Measurements from ENCODE around the gene KLF3.
"Not testable (repeated sequence)": the region's sequence is repeated elsewhere in the genome, so short reads cannot be mapped to it uniquely, and the experiment has no call there.

Gene KLF3

GRCh38 chr4:38663801-38664705 lies at the start of gene KLF3:
KLF3 (plus strand) TSS chr4:38664199; CDS start chr4:38680626, 16,427 bp downstream.
- DNase-seq (ENCODE audit: low read depth), result peak; percentile 90

GRCh38 chr4:38614231-38614630 lies 49.8 kb upstream of the KLF3 start:
- DNase-seq (ENCODE audit: low read depth), result no peak

GRCh38 chr4:38615847-38616246 lies 48.2 kb upstream of the KLF3 start:
- DNase-seq (ENCODE audit: low read depth), result no peak

GRCh38 chr4:38618505-38618904 lies 45.5 kb upstream of the KLF3 start:
- DNase-seq (ENCODE audit: low read depth), result no peak

DNA sequence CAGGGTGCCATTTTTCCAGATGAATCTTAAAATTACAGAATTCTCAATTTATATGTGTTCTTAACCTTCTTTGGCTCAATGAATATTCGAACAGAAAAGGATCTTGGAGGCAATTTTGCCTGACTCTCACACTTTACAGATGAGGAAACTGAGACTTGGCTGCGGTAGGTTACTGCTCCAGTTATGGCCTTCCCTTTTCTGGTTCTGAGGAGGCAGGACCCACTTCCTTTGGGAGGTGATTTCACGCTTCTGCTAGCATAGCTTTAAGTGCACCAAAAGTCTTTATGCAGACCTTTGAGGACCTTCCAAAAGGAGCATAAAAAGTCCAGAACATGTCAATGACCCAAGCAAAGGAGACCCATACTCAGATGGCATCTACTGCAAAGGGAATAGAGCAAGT lies 44.7 kb upstream of the KLF3 start:
- no peak for DNase-seq (ENCODE audit: low read depth)

- no peak for DNase-seq (ENCODE audit: low read depth)
Measured at GRCh38 chr4:38620065-38620464, 43.9 kb upstream of the KLF3 start.

DNA sequence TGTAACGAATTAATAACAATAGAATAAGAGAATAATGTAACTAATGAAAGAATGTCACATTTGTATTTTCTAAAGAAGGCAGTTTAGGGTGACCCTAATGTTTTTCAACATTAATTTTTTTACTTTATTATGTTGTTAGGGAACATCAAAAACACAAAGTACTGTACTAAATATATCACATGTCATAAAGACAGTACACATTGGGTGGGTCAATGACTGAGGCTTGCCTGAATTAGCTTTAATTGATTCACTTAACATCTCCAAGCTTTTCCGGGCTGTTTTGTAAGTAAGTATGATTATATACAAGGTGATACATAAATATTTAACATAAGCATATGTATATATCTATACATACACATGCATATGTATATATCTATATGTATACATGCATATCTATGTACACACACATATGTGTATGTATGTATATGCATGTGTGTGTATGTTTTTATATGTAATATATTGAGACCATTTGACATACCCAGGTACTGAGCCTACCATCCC lies 43.4 kb upstream of the KLF3 start:
- no peak for DNase-seq (ENCODE audit: low read depth)

DNA sequence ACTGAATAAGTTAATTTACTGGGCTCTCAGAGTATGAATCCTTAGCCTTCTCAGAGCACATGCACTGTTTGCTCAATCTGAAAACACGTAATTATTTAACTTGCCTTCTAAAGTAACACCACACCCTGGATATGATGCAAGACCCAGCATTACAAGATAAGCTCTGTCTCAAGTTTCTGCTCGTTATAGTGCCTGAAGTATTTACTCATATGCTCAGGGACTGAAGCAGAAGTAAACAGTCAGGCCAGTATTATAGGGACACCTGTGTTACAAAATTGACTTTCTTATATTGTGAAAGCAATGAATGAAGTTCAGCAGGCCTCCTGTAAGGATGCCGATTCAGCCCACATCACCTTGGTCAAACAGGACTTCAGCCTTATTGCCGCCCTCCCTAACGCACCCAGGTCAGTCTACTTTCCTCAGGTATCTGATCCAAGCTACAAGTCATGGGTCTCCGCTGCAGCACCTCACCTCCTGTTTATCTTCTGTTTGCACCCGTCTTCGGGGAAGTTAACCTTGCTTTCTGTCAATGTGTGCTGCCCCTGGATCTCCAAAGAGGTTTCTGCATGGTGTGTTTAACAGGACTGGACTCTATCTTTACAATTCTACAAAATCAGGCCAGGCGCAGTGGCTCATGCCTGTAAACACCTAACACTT lies 42.8 kb upstream of the KLF3 start:
- DNase-seq (ENCODE audit: low read depth), result peak; percentile 95

DNA sequence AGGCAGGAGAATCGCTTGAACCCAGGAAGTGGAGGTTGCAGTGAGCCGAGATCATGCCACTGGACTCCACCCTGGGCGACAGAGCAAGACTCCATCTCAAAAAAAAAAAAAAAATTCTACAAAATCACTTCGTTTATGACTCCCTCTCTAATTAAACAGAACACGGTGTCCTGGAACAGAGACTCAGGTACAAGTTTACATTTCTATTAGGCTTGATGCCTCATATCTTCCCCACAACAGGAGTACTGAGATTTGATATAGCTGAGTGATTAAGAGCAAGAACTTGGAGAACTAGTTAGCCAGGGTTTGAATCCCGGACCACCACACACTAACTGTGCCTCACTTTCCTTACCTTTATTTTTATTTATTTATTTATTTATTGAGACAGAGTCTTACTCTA lies 42.2 kb upstream of the KLF3 start:
- DNase-seq (ENCODE audit: low read depth), result no peak

DNA sequence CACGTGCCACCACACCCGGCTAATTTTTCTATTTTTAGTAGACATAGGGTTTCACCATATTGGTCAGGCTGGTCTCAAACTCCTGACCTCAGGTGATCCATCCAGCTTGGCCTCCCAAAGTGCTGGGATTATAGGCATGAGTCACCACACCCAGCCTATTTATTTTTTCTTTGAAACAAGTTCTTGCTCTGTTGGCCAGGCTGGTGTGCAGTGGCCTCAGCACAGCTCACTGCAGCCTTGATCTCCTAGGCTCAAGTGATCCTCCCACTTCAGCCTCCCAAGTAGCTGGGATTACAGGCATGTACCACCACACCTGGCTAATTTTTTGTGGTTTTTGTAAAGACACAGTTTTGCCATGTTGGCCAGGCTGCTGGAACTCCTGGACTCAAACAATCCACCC lies 41.7 kb upstream of the KLF3 start:
- not testable (repeated sequence) for DNase-seq (ENCODE audit: low read depth)

- no peak for DNase-seq (ENCODE audit: low read depth)
Measured at GRCh38 chr4:38623260-38623659, 40.7 kb upstream of the KLF3 start.

- DNase-seq (ENCODE audit: low read depth), result no peak
Measured at GRCh38 chr4:38624311-38624710, 39.7 kb upstream of the KLF3 start.

- no peak for DNase-seq (ENCODE audit: low read depth)
Measured at GRCh38 chr4:38625508-38625907, 38.5 kb upstream of the KLF3 start.

GRCh38 chr4:38626901-38627444 lies 37.0 kb upstream of the KLF3 start:
- not testable (repeated sequence) for DNase-seq (ENCODE audit: low read depth)

- no peak for DNase-seq (ENCODE audit: low read depth)
Measured at GRCh38 chr4:38630519-38630918, 33.5 kb upstream of the KLF3 start.

- DNase-seq (ENCODE audit: low read depth), result no peak
Measured at GRCh38 chr4:38634047-38634759, 29.8 kb upstream of the KLF3 start.

- no peak for DNase-seq (ENCODE audit: low read depth)
Measured at GRCh38 chr4:38639242-38639641, 24.8 kb upstream of the KLF3 start.

GRCh38 chr4:38641811-38642210 lies 22.2 kb upstream of the KLF3 start:
- DNase-seq (ENCODE audit: low read depth), result no peak

DNA sequence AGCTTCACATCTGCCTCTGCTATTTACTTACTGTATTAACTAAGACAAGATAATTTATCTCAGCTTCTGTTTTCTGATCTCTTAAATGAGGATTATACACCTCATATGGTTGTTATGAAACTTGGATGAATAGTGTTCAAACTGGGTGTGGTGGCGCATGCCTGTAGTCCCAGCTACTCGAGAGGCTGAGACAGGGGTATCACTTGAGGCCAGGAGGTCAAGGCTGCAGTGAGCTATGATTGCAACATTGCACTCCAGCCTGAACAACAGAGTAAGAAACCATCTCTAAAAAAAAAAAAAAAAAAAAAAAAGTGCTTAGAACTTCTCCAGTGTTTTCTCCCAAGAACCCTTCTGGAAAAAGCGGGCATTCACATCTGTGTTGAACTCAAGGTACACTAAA lies 19.8 kb upstream of the KLF3 start:
- no peak for DNase-seq (ENCODE audit: low read depth)

DNA sequence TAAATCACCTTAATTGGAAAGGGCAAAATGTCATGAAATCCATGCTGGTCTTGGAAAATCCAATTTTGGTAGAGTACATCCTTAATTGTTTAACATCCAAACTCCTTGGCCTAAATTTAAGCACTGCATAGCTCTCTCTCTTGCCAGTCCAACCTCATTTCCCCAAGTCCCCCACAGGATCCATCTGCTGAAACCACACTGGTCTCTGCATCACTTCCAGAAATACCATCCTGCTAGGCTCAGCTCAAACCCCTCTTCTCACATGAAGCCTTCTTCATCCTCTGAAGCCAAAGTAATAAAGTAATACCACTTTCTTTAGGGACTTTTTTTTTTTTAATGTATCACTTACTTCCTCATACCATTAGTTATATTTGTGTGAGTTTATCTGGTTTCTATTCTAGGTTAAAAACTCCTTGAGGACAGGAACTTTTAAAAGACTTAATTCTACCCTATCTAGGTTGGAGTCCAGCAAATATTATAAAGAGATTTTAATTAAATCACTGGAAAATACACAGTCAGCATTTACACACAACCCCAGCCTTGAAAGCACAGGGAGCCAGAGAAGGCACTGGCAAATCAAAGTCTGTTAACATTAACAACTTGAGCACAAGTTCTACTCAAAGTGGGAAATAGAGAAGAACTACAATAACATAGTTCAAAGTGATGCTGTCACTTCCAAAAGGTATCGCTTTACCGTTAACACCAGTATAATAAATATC lies 16.7 kb upstream of the KLF3 start:
- DNase-seq (ENCODE audit: low read depth), result no peak

DNA sequence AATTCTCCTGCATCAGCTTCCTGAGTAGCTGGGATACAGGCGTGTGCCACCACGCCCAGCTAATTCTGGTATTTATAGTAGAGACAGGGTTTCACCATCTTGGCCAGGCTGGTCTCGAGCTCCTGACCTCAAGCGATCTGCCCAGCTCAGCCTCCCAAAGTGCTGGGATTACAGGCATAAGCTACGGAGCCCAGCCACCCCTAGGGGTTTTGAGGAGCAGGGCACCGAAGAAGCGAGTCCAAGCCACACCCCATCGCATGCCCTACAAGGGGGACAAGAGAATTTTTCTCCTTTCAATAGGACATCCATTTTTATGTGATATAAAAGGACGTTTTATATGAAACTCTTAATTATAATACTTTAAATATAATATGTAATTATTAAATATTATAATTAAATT lies 13.9 kb upstream of the KLF3 start:
- DNase-seq (ENCODE audit: low read depth), result no peak

GRCh38 chr4:38654273-38654672 lies 9.7 kb upstream of the KLF3 start:
- no peak for DNase-seq (ENCODE audit: low read depth)
